OCI-LY7 (cell line): ENCODE data around the gene LSAMP. TPM values are rescaled to one million over a fixed set of nuclear protein-coding genes. Genes with fewer than 3 reads are reported as not detected.

Experiments
- BruUV-seq: library from RNA; stranded (reverse); fragments of 400-500 nt; replicated peaks from 2 replicates; lab custom pipeline; 2021; lab: Mats Ljungman, UMichigan
- CTCF ChIA-PET: fragments of 300-600 bp; sonication (Branson Sonifier 250); formaldehyde crosslinking; loops from one replicate; lab custom pipeline; 2022; ENCODE audit warnings: antibody characterized with exemption; ENCODE audit not compliant: unreplicated experiment; lab: Charles Lee
- POLR2A ChIA-PET: fragments of 300-600 bp; sonication (Branson Sonifier 250); formaldehyde crosslinking; loops from one replicate; lab custom pipeline; 2022; ENCODE audit warnings: antibody characterized with exemption; lab: Charles Lee
- DNase-seq: peaks from one replicate; pipeline ENCODE4 v3.0.0-alpha.2; 2015; ENCODE audit warnings: low spot score
- H2AFZ ChIP-seq: fragments of 200-600 bp; sonication (generic), shearing (Covaris generic); 2 replicates; pipeline ENCODE4 v1.6.1; 2014; ENCODE audit warnings: mild to moderate bottlenecking, antibody characterized with exemption, low read length, moderate library complexity
- H3K27ac ChIP-seq: fragments of 200-600 bp; sonication (generic); 2 replicates; pipeline ENCODE4 v1.5.1; 2014; ENCODE audit warnings: mixed run types, low read depth, mild to moderate bottlenecking, moderate library complexity, low read length, inconsistent platforms; ENCODE audit not compliant: poor library complexity, severe bottlenecking
- H3K36me3 ChIP-seq: fragments of 200-600 bp; sonication (generic); 2 replicates; pipeline ENCODE4 v1.6.1; 2014; ENCODE audit warnings: mild to moderate bottlenecking, antibody characterized with exemption, low read length, moderate library complexity, mixed read lengths; ENCODE audit not compliant: insufficient read depth
- H3K4me1 ChIP-seq: fragments of 200-600 bp; sonication (generic); 2 replicates; pipeline ENCODE4 v1.5.1; 2014; ENCODE audit warnings: mild to moderate bottlenecking, low read length; ENCODE audit not compliant: insufficient read depth, poor library complexity, severe bottlenecking
- H3K4me2 ChIP-seq: fragments of 200-600 bp; sonication (generic); 2 replicates; pipeline ENCODE4 v1.6.1; 2014; ENCODE audit warnings: mild to moderate bottlenecking, low read length
- H3K4me3 ChIP-seq: fragments of 200-600 bp; sonication (generic); 2 replicates; pipeline ENCODE4 v1.5.1; 2014; ENCODE audit warnings: mild to moderate bottlenecking, low read depth, low read length; ENCODE audit not compliant: poor library complexity, severe bottlenecking
- H3K79me2 ChIP-seq: fragments of 200-600 bp; sonication (generic); 2 replicates; pipeline ENCODE4 v1.6.1; 2016; ENCODE audit warnings: low read depth, mild to moderate bottlenecking, low read length, moderate library complexity, mixed read lengths; ENCODE audit not compliant: insufficient read depth
- H3K9me2 ChIP-seq: fragments of 200-600 bp; sonication (generic); 2 replicates; pipeline ENCODE4 v1.6.1; 2016; ENCODE audit warnings: mild to moderate bottlenecking, low read length, mixed read lengths; ENCODE audit not compliant: insufficient read depth
- H3K9me3 ChIP-seq: fragments of 200-600 bp; sonication (generic); 2 replicates; pipeline ENCODE4 v1.6.1; 2014; ENCODE audit warnings: mild to moderate bottlenecking, mixed run types, low read length, mixed read lengths
- H4K20me1 ChIP-seq: fragments of 200-600 bp; sonication (generic); 2 replicates; pipeline ENCODE4 v1.6.1; 2014; ENCODE audit warnings: mild to moderate bottlenecking, antibody characterized with exemption, low read length, moderate library complexity, mixed read lengths; ENCODE audit not compliant: insufficient read depth
- CTCF ChIP-seq: fragments of 200-600 bp; sonication (generic); conservative IDR thresholded peaks from 2 replicates; pipeline ENCODE4 v1.5.1; 2014; ENCODE audit warnings: mild to moderate bottlenecking, antibody characterized with exemption, low read length, moderate library complexity, mixed read lengths
- EZH2phosphoT487 ChIP-seq: fragments of 200-600 bp; sonication (generic); IDR thresholded peaks from 2 replicates; pipeline ENCODE4 v1.6.1; 2018; ENCODE audit warnings: low read depth, borderline replicate concordance, mild to moderate bottlenecking, mixed run types, antibody characterized with exemption, low read length, moderate library complexity, mixed read lengths
- intact Hi-C: fragments of 100-400 bp; cut with micrococcal nuclease; formaldehyde crosslinking; loops from one replicate; pipeline ENCODE4 v1.10.0; 2022; ENCODE audit not compliant: unreplicated experiment
- total RNA-seq, 2 experiments: library from RNA; depleted of rRNA in 1 of 2; stranded (reverse); fragments of >200 nt in 1 of 2; shearing (Covaris generic) in 1 of 2; gene quantifications; 2 replicates each; pipeline ENCODE4 v1.2.3, GENCODE V29; 2014 to 2022

The LSAMP gene
- total RNA-seq, 2 experiments from 2014 or later = 1.4 TPM; not detected in 1

- Histone ChIP-seq H3K4me3 (no peak overlapping the region), H3K4me1 (no peaks in the 10 kb centered on the region), H3K4me2 (no peak overlapping the region), H3K36me3 (no peaks in the 10 kb centered on the region), H3K9me3 (no peaks in the 10 kb centered on the region), H3K79me2 (no peaks in the 10 kb centered on the region), H4K20me1 (no peaks in the 10 kb centered on the region), H3K9me2 (no peaks in the 10 kb centered on the region), H3K27ac (no peak overlapping the region), H2AFZ (no peak overlapping the region)
- POLR2A ChIA-PET = no interaction called here
- intact Hi-C loops = no loop called here
- BruUV-seq = no TSS peak
- TF ChIP-seq CTCF (no peak), EZH2phosphoT487 (no peak)
- DNase-seq = no peak
- CTCF ChIA-PET = no interaction called here
These were observed 4.5 kb upstream of the LSAMP start for GRCh38 chr3:116449546-116450350.

- H3K4me3 ChIP-seq = no peak overlapping the region
- no peak for DNase-seq
- H3K79me2 ChIP-seq = no peaks in the 10 kb centered on the region
- H3K36me3 ChIP-seq = no peaks in the 10 kb centered on the region
- POLR2A ChIA-PET = no interaction called here
- no TSS peak for BruUV-seq
- H4K20me1 ChIP-seq = no peaks in the 10 kb centered on the region
- H2AFZ ChIP-seq = no peak overlapping the region
- H3K27ac ChIP-seq = no peak overlapping the region
- TF ChIP-seq CTCF = no peak
- TF ChIP-seq EZH2phosphoT487 = no peak
- H3K9me3 ChIP-seq = no peaks in the 10 kb centered on the region
- intact Hi-C loops = no loop called here
- CTCF ChIA-PET = no interaction called here
- H3K4me1 ChIP-seq = no peaks in the 10 kb centered on the region
- H3K4me2 ChIP-seq = no peak overlapping the region
- H3K9me2 ChIP-seq = no peaks in the 10 kb centered on the region
These were observed 703 bp upstream of the LSAMP start for GRCh38 chr3:116445990-116446389.

- Histone ChIP-seq H3K36me3 (no peaks in the 10 kb centered on the region), H4K20me1 (no peaks in the 10 kb centered on the region), H3K4me3 (no peak overlapping the region), H3K79me2 (no peaks in the 10 kb centered on the region), H2AFZ (no peak overlapping the region), H3K9me3 (no peaks in the 10 kb centered on the region), H3K4me2 (no peak overlapping the region), H3K4me1 (no peaks in the 10 kb centered on the region), H3K9me2 (no peaks in the 10 kb centered on the region), H3K27ac (no peak overlapping the region)
- POLR2A ChIA-PET = interaction anchor here (0.6 kb wide), 1 partner anchor 19 kb away, joined by 3 read pairs; no protein-coding TSS in a partner anchor
- intact Hi-C loops = no loop called here
- no TSS peak for BruUV-seq
- TF ChIP-seq EZH2phosphoT487 (no peak), CTCF (no peak)
- DNase-seq = no peak
- CTCF ChIA-PET = no interaction called here
These were observed 422 bp downstream of the LSAMP start for GRCh38 chr3:116444819-116445310.
